Ovary (tissue), 9 donors: ENCODE data around the gene MEIS1. TPM values are rescaled to one million over a fixed set of nuclear protein-coding genes. Genes with fewer than 3 reads are reported as not detected.

Experiments used
- DNase-seq, 5 donors: peaks; one replicate each; pipeline ENCODE4 v3.0.0-alpha.2; 2019 to 2020
- H3K27ac ChIP-seq, 2 donors: fragments of 200-600 bp; one replicate each; pipeline versions ENCODE4 v1.5.1 to v1.8.0; 2019 to 2022
- H3K27me3 ChIP-seq: fragments of 200-600 bp; one replicate; pipeline ENCODE4 v1.8.0; 2022
- H3K36me3 ChIP-seq: fragments of 200-600 bp; sonication (generic); one replicate; pipeline ENCODE4 v1.5.1; 2019
- H3K4me1 ChIP-seq: one replicate; pipeline ENCODE4 v1.8.1; 2013; ENCODE audit warnings: mild to moderate bottlenecking, moderate library complexity; ENCODE audit not compliant: insufficient read depth
- H3K4me3 ChIP-seq: fragments of 200-600 bp; sonication (generic); one replicate; pipeline ENCODE4 v1.5.1; 2017
- H3K9me3 ChIP-seq, 2 donors: fragments of 200-600 bp in 1 of 2; sonication (generic) in 1 of 2; one replicate each; pipeline versions ENCODE4 v1.5.1 to v1.8.1; 2013 to 2019; ENCODE audit warnings: mild to moderate bottlenecking in 1 of 2, moderate library complexity in 1 of 2
- EP300 ChIP-seq: sonication (generic); formaldehyde crosslinking; IDR thresholded peaks from one replicate; pipeline ENCODE4 v1.6.1; 2017; ENCODE audit warnings: antibody characterized with exemption
- POLR2A ChIP-seq: fragments of 450-650 bp; IDR thresholded peaks from one replicate; pipeline ENCODE4 v1.6.1; 2017; ENCODE audit warnings: antibody characterized with exemption, mild to moderate bottlenecking, moderate library complexity
- WGBS, 3 donors: extraction: QIAGEN DNeasy Blood & Tissue Kit in 1 of 3; methylation state at CpG; one replicate each; pipeline versions ENCODE4 v1.1.5 to v1.1.7; 2013 to 2017; 5-methylcytosine and 5-hydroxymethylcytosine counted together
- intact Hi-C, 4 donors: fragments of 100-400 bp; cut with DNase I; formaldehyde crosslinking; loops; one replicate each; pipeline versions ENCODE4 v1.11.0 to v1.15.1; 2022 to 2023
- polyA plus RNA-seq, 2 donors: library from polyadenylated mRNA; stranded (reverse); fragments of 200-250 nt in 1 of 2; fragments of 350-450 nt in 1 of 2; fragmentation: Illumina TruSeq in 1 of 2; extraction: RNeasy Lipid Tissue Mini Kit (QIAGEN cat#74804) in 1 of 2; gene quantifications; one replicate each; pipeline ENCODE4 v1.2.3, GENCODE V29; 2013 to 2014
- total RNA-seq, 7 donors: library from RNA; depleted of rRNA in 2 of 7; stranded (reverse); fragments of >200 nt in 2 of 7; fragmentation: NEBNext Ultra II Directional in 3 of 7; extraction: Animal tissue kit (Norgen Biotek cat#: 25700) in 3 of 7; gene quantifications; one replicate each; pipeline versions ENCODE4 v1.1.0 to v1.2.4, GENCODE V29; 2016 to 2023
- TF ChIP-seq, protein P1 (sequence below), 3 donors: fragments of 450-650 bp in 2 of 3; fragments of 200-600 bp in 1 of 3; IDR thresholded peaks; one replicate each; pipeline versions ENCODE4 v1.5.1 to v1.8.0; 2016 to 2022; ENCODE audit warnings: antibody characterized with exemption in 3 of 3, mild to moderate bottlenecking in 1 of 3
- donor health status: DM: no; HTN: no; CAD: no; lungs with moderate emphysema.
- donor health status: DM: no; HTN: no; CAD: no.
- donor health status: Bipolar disorder and iron deficiency.
- donor health status: DM: yes; HTN: yes; CAD: no.
- donor health status: DM: no; HTN: no; CAD: no.
- donor health status: DM: yes; HTN: yes; CAD: no.

MEIS1 gene
- total and polyA plus RNA-seq, 9 donors, result 19.4 to 163 (median 80.4) TPM

DNA sequence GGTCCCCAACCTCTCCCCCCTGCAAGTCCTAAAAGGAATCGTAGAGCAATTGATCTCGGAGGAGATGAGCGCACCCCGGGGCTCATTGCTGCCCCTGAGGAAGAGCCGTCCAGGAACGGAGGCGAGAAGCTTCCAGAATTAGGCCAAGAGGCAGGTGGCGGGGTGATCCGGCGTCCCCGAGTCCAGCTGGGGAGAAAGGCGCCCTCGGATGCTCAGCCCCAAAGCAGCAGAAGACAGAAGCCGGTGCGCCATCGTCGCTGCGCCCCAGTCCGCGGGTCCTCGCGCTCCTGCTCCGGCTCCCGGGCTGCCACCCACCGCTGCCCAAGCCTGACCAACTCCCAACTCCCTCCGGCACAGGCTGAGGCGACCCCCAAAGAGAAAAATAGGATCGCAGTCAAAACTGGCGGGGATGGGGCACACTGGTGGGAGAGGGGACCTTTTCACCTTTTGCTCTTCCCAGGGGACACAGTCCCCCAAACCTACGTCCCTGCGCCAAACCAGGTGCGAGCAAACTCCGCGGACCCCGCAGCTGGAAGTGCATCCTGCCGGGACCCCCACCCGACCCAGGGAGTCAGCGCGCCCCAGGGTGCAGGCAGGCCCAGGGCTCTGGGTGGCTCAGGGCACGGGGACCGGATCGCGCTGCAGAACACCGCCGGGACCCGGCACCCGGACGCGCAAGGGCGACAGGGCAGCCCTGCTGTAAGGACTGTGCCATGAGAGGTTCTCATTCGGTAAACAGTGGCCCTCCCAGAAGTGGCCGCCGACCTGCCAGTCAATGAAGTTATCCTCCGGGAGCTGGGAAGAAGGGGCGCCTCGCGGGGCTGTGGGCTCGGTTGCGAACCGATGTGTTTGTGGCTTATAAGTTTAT is 8.4 kb upstream of the MEIS1 start:
- Histone ChIP-seq H3K4me3 (peak overlapping the region; percentile 43), H3K36me3 (no peaks in the 10 kb centered on the region), H3K9me3 (no peaks in the 10 kb centered on the region), H3K27ac (no peak overlapping the region), H3K4me1 (peaks cover 6% of the 10 kb centered on the region), H3K27me3 (no peaks in the 10 kb centered on the region)
- TF ChIP-seq EP300 (no peak), POLR2A (no peak)
- TF ChIP-seq, protein P1, sequence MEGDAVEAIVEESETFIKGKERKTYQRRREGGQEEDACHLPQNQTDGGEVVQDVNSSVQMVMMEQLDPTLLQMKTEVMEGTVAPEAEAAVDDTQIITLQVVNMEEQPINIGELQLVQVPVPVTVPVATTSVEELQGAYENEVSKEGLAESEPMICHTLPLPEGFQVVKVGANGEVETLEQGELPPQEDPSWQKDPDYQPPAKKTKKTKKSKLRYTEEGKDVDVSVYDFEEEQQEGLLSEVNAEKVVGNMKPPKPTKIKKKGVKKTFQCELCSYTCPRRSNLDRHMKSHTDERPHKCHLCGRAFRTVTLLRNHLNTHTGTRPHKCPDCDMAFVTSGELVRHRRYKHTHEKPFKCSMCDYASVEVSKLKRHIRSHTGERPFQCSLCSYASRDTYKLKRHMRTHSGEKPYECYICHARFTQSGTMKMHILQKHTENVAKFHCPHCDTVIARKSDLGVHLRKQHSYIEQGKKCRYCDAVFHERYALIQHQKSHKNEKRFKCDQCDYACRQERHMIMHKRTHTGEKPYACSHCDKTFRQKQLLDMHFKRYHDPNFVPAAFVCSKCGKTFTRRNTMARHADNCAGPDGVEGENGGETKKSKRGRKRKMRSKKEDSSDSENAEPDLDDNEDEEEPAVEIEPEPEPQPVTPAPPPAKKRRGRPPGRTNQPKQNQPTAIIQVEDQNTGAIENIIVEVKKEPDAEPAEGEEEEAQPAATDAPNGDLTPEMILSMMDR (IDR thresholded peaks at IDR 0.05), result no peak
- intact Hi-C loops, result loop anchor here in 1 of 4 donors (5.0 to 10.0 kb wide), 3 partner anchors 702 to 1226 kb away; no protein-coding TSS in a partner anchor
- peak in 1 of 5 donors; percentile 35 for DNase-seq
- WGBS, 3 donors, result 24 to 48% (median 24%) methylated on average over 60 of the region's 60 CpGs

DNA sequence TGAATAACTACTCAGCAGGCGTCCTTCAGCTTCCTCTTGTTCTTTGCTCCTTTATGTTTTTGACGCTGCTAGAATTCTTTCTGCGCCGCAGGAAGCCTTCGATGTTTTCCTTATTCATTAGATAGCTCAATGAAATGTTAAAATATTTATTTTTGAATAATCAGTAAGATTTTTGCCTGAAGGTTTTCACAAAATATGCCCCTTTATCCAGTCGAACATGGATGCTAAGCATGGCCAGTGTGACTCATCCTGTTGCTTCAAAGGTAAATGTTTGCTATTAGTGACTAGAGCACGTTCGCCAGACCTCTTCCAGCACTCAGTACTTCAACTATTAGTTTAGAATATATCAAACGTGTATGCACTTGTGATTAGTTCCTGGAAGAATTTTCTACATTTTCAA is 7.6 kb upstream of the MEIS1 start:
- TF ChIP-seq, protein P1 (IDR thresholded peaks at IDR 0.05), result no peak
- TF ChIP-seq EP300 (no peak), POLR2A (no peak)
- DNase-seq, result no peak
- H3K9me3 ChIP-seq, result no peaks in the 10 kb centered on the region
- WGBS, 3 donors, result 57 to 73% (median 67%) methylated on average over 9 of the region's 9 CpGs
- no peak overlapping the region for H3K4me3 ChIP-seq
- H3K27me3 ChIP-seq, result no peaks in the 10 kb centered on the region
- H3K27ac ChIP-seq, result no peak overlapping the region
- intact Hi-C loops, result loop anchor here in 1 of 4 donors (5.0 to 10.0 kb wide), 3 partner anchors 702 to 1225 kb away; no protein-coding TSS in a partner anchor
- H3K36me3 ChIP-seq, result no peaks in the 10 kb centered on the region
- peaks cover 6% of the 10 kb centered on the region for H3K4me1 ChIP-seq

DNA sequence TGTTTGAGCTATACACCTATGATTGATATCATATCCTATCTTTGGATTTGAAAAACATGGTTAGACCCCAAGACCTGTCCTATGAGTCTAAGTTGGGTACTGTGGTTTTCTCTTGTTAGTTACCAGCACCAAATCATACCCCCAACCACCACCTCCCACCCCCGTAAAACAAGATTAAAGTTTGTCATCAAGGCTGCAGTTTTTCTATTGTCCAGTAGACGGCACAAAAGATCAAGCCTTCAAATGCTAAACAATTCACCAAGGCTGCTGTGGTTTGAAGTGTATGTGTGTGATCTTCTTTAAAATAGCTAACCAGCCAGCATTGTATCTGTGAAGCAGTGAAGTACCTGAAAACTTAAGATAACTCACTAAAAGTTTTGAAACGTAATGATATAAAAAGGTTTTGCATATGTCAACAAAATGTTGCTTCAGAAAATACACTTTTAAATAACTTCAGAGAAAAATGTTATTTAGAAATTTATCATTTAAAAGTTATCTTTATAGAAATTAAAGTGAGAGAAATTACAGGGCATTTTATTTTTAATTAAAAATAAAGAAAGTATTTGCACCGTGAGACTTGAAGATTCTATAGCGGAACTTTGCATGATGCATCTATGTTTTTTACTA is 5.8 kb upstream of the MEIS1 start:
- H3K27ac ChIP-seq, result no peak overlapping the region
- intact Hi-C loops, result loop anchor here in 1 of 4 donors (5.0 to 10.0 kb wide), 3 partner anchors 704 to 1223 kb away; no protein-coding TSS in a partner anchor
- no peaks in the 10 kb centered on the region for H3K9me3 ChIP-seq
- no peaks in the 10 kb centered on the region for H3K27me3 ChIP-seq
- H3K4me1 ChIP-seq, result peaks cover 6% of the 10 kb centered on the region
- no peak overlapping the region for H3K4me3 ChIP-seq
- DNase-seq, result peak in 2 of 5 donors; percentile 22 to 35
- 21 to 24% (median 24%) methylated on average over 5 of the region's 5 CpGs for WGBS, 3 donors
- TF ChIP-seq POLR2A (no peak), EP300 (no peak)
- TF ChIP-seq, protein P1 (IDR thresholded peaks at IDR 0.05), result peak; percentile 72 to 90 (median 86)
- H3K36me3 ChIP-seq, result no peaks in the 10 kb centered on the region

DNA sequence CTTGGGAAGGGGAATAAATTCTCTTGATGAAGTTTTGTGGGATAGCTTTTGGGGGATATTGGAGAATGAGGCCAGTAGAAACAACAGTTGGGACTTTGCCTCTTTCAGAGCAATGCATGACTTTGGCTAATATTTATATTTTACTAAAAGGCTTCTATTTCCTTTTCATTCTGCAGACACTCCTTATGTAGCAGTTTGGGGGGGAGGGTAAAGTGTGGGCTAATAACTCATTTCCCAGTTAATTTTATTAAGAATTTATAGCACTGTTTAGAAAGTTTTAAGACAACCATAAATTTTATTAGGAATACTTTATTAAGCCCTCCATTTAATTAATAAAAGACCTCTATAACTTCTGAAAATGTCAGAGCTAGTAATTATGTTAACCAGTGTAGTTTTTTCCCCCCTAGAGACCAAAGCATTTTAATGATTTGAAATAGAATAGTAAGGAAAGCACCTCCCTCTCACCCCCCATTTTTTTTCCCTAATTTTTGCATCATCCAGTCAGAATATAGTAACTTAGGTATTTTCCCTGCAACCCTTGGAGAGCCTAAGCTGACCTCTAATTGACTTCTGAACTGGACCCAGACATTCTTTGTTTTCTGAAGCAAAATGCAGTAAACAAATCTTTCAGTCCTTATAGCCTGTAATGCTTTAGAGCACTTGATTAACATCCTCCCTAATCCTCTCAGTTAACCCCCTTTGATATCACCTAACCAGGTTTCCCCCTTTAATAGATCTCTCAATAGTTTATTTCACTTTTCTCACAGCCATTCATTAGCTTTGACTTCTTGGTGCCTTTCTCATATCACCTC is 5.0 kb upstream of the MEIS1 start:
- no peak for TF ChIP-seq EP300
- TF ChIP-seq, protein P1 (IDR thresholded peaks at IDR 0.05), result no peak
- TF ChIP-seq POLR2A, result no peak
- Histone ChIP-seq H3K36me3 (no peaks in the 10 kb centered on the region), H3K27ac (no peak overlapping the region), H3K9me3 (no peaks in the 10 kb centered on the region), H3K27me3 (no peaks in the 10 kb centered on the region), H3K4me3 (no peak overlapping the region), H3K4me1 (peaks cover 6% of the 10 kb centered on the region)
- intact Hi-C loops, result loop anchor here in 3 of 4 donors (5.0 to 10.0 kb wide), 8 partner anchors 705 to 1417 kb away; partner anchors contain the start of gene ETAA1 (in 1 of the 3)
- DNase-seq, result no peak
